ENCODE data around the gene ECI1.

DNA sequence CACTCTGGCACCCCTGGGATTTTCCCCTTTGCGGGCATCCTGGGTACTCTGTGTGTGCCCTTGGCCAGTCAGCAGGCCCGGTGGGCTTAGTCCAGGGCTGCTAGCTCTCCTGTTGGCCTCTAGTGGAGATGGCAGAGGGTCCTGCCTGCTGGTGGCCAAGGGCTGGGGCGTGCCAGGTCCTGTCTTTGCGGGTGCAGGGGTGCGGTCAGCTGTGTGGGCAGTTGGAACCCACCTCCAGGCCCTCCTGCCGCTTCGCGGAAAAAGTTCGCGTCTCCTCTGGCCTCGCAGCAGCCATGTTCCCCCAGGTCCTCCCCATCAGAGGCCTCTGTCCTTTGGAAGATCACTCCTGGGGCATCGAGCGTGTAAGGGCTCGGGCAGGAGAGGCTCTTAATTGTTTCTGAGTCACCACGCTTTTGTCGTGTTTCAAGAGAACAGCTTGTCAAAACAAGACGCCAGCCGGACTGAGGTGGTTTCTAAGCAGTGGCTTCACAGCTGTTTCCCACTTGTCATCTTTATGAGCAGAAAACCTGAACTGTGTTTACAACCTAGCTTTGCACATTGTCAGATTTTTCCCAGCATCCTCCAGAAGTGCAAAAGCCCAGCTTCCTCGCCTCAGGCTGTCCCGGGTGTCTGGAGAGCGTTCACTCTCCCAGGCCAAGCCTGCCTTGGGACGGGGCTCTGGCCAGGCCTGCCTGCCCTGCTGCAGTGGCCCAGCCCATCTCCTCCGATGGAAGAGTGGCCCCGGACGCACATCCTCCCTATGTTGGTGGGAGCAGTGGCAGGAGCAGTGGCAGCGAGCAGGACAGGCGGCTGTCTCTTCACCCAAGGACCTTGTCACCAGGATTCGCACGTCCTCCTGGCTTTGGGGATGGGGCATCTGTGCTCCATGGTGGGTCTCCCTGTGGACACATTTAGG lies 20.1 kb downstream of the ECI1 start:
- no peak for TF ChIP-seq RFX5 (IDR thresholded peaks at IDR 0.05; ENCODE audit: low read depth, low read length)
- TF ChIP-seq, protein P1, sequence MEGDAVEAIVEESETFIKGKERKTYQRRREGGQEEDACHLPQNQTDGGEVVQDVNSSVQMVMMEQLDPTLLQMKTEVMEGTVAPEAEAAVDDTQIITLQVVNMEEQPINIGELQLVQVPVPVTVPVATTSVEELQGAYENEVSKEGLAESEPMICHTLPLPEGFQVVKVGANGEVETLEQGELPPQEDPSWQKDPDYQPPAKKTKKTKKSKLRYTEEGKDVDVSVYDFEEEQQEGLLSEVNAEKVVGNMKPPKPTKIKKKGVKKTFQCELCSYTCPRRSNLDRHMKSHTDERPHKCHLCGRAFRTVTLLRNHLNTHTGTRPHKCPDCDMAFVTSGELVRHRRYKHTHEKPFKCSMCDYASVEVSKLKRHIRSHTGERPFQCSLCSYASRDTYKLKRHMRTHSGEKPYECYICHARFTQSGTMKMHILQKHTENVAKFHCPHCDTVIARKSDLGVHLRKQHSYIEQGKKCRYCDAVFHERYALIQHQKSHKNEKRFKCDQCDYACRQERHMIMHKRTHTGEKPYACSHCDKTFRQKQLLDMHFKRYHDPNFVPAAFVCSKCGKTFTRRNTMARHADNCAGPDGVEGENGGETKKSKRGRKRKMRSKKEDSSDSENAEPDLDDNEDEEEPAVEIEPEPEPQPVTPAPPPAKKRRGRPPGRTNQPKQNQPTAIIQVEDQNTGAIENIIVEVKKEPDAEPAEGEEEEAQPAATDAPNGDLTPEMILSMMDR (conservative IDR thresholded peaks at IDR 0.05; ENCODE audit: low read depth, low read length), result no peak
- TF ChIP-seq FOS (IDR thresholded peaks at IDR 0.05; ENCODE audit: low read depth, low read length), result no peak
- no peak for TF ChIP-seq MAZ (IDR thresholded peaks at IDR 0.05; ENCODE audit: borderline replicate concordance, low read depth, low read length)
- no peak for TF ChIP-seq POLR2A (IDR thresholded peaks at IDR 0.05; ENCODE audit: low read depth, low read length)
- TF ChIP-seq RAD21 (IDR thresholded peaks at IDR 0.05; ENCODE audit: low read length), result no peak
- no peak for TF ChIP-seq RCOR1 (IDR thresholded peaks at IDR 0.05; ENCODE audit: insufficient replicate concordance, low read length)
- TF ChIP-seq, protein P2, sequence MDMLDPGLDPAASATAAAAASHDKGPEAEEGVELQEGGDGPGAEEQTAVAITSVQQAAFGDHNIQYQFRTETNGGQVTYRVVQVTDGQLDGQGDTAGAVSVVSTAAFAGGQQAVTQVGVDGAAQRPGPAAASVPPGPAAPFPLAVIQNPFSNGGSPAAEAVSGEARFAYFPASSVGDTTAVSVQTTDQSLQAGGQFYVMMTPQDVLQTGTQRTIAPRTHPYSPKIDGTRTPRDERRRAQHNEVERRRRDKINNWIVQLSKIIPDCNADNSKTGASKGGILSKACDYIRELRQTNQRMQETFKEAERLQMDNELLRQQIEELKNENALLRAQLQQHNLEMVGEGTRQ (IDR thresholded peaks at IDR 0.05; ENCODE audit: low read depth, low read length), result no peak

Data from IMR-90 (cell line).